GM18508 (cell line): ENCODE data around the gene ST8SIA1.

Source experiments
- ATAC-seq: cut with Tn5 transposase; IDR thresholded peaks from one replicate; pipeline ENCODE4 v1.9.1; 2021; ENCODE audit warnings: moderate number of reproducible peaks; ENCODE audit not compliant: insufficient read depth, unreplicated experiment

The ST8SIA1 gene

GRCh38 chr12:22250762-22251161 is 83.7 kb downstream of the ST8SIA1 start:
- no peak for ATAC-seq

GRCh38 chr12:22248571-22249115 is 85.9 kb downstream of the ST8SIA1 start:
- ATAC-seq = no peak

- ATAC-seq = no peak
These were observed 86.4 kb downstream of the ST8SIA1 start for GRCh38 chr12:22248121-22248520.

GRCh38 chr12:22246217-22246846 is 88.2 kb downstream of the ST8SIA1 start:
- ATAC-seq = no peak

GRCh38 chr12:22242726-22243125 is 91.8 kb downstream of the ST8SIA1 start:
- no peak for ATAC-seq

- ATAC-seq = no peak
These were observed 96.3 kb downstream of the ST8SIA1 start for GRCh38 chr12:22238211-22238610.

GRCh38 chr12:22234561-22234960 is 99.9 kb downstream of the ST8SIA1 start:
- no peak for ATAC-seq

GRCh38 chr12:22231836-22232235 is 102.7 kb downstream of the ST8SIA1 start:
- ATAC-seq = no peak

- ATAC-seq = no peak
These were observed 103.4 kb downstream of the ST8SIA1 start for GRCh38 chr12:22231078-22231477.

- ATAC-seq = no peak
These were observed 104.2 kb downstream of the ST8SIA1 start for GRCh38 chr12:22230280-22230794.

- no peak for ATAC-seq
These were observed 104.7 kb downstream of the ST8SIA1 start for GRCh38 chr12:22229652-22230279.

GRCh38 chr12:22228022-22228875 is 106.3 kb downstream of the ST8SIA1 start:
- ATAC-seq = no peak

GRCh38 chr12:22223356-22223755 is 111.2 kb downstream of the ST8SIA1 start:
- no peak for ATAC-seq

GRCh38 chr12:22217556-22217955 is 117.0 kb downstream of the ST8SIA1 start:
- no peak for ATAC-seq

- no peak for ATAC-seq
These were observed 118.8 kb downstream of the ST8SIA1 start for GRCh38 chr12:22215467-22216253.

GRCh38 chr12:22211128-22211527 is 123.4 kb downstream of the ST8SIA1 start:
- ATAC-seq = no peak

GRCh38 chr12:22209422-22209821 is 125.1 kb downstream of the ST8SIA1 start:
- ATAC-seq = no peak

- no peak for ATAC-seq
These were observed 128.3 kb downstream of the ST8SIA1 start for GRCh38 chr12:22206111-22206728.

- ATAC-seq = no peak
These were observed 130.1 kb downstream of the ST8SIA1 start for GRCh38 chr12:22204391-22204790.

GRCh38 chr12:22202847-22203246 is 131.7 kb downstream of the ST8SIA1 start:
- no peak for ATAC-seq
